ENCODE data around the gene LRRC56.
"Not testable (repeated sequence)": the region's sequence is repeated elsewhere in the genome, so short reads cannot be mapped to it uniquely, and the experiment has no call there.

The LRRC56 gene

GRCh38 chr11:501683-502287, 35.5 kb upstream of the LRRC56 start:
- no peak for DNase-seq

DNA sequence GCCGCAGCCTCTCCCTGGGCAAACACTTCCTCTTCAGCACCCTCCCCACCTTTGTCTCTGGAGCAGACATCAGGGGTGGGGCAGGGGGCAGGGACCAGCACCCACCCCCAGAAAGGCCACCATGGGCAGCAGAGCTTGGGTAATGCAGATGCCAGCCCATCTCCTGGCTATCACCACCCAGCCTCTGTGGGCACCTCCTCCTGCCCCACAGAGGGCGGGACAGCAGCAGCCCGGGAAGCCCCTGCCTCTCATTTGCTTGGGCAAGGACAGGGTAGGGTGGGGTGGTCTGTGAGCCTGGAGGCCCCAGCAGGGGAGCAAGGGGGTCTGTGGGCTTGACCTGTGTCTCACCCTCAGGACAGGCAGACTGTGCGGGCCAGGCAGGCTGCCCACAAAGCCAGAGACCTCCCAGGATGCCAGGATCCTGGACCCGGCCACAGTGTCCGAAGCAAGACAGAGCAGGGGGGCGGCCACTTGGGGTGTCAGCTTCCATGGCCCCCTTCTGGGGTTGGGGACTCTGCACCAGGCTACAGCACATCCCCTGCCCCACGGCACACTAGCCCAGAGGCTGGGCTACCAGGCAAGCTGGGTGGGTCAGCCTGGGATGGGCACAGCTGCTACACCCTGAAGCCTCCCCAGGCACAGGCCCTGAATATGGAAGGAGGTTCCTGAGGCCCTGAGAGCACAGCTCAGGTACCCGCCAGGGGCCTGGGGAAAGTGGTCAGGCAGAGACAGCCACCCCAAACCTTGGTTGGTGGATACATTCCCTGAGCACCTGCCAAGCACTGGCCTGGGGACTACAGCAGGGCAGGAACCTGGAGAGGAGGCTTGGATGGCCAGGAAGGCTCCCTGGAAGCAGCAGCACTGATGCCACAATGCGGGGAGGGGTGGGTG, 34.8 kb upstream of the LRRC56 start:
- DNase-seq: peak; percentile 54

DNA sequence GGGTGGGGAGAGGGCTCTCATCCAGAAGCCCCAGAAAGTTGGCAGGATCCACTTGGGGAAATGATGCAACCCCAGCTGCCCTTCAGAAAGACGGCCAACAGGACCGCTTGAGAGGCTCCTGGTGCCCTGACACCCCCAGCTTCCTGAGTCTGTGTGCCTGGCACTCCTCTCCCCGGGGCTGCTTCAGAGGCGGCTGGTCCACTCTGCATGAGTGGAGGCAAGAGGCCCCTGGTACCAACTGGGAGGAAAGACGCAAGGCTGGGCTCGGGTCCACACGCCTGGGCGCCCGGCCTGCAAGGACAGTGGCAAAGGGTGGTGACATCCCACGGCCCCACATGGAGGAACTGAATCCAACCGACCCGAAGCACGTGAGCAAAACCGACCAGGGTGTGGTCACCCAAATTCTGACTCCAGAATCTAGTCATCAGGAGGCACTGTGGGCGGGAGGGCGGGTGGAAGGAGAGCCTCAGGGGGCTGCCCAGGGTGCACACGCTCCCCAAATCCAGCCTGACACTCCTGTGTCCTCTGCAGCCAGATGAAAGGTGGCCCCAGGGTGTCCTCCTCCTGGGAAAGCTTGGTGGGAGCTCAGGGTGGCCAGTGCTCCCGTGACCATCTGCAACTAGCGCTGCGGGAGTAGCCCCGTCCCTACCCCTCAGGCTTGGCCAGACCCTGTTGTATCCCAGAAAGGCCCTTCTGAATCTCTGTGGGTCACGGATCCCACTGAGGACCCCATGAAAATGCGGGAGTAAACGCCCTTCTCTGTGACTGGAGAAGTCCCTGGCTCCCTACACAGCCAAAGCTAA, 33.9 kb upstream of the LRRC56 start:
- peak; percentile 48 for DNase-seq

DNA sequence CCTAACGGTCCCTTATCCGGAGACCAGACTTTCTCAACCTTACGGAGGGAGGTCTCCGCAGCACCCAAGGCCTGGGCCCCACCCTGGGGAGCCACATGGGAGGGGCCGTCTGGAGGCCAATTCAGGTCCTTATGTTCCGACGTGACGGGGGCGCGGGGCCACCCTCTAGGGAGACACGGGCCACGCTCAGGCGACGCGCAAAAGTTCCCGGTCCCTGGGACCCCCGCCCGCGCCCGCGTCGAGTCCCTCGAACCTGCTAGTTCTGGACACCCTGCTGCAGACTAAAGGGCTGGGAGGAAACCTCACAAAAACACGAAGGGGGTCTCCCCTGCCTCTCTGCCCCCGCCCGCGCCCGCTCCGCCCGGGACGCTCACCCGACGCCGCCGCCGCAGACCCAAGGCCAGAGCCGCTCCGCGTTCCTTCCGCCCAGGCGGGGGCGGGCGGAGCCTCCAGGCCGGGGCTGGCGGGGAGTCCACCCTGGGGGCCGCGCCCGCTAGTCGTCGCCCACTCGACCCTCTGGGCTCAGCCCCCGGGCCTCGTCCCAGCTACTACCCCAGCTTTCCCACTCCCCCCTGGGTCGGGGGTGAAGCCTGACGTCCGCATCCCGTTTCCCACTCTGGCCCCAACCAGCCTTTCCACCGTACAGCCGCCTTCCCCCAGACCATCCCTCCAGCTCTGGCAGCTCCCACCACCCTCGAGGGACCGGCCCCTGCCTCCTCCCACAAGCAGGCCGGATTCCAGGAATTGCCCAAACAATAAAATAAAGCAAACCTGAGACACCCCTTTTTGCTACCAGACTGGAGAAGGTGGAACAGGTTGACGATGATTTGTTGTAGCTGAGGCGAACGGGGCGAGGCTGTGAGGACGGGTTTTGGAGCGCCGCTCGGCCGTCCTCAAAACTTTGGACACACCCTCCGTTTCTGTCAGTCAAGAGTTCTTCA, 33.0 kb upstream of the LRRC56 start:
- no peak for DNase-seq

GRCh38 chr11:504994-505344, 32.4 kb upstream of the LRRC56 start:
- DNase-seq: no peak

GRCh38 chr11:506238-506994, 30.9 kb upstream of the LRRC56 start:
- peak; percentile 100 for DNase-seq

DNA sequence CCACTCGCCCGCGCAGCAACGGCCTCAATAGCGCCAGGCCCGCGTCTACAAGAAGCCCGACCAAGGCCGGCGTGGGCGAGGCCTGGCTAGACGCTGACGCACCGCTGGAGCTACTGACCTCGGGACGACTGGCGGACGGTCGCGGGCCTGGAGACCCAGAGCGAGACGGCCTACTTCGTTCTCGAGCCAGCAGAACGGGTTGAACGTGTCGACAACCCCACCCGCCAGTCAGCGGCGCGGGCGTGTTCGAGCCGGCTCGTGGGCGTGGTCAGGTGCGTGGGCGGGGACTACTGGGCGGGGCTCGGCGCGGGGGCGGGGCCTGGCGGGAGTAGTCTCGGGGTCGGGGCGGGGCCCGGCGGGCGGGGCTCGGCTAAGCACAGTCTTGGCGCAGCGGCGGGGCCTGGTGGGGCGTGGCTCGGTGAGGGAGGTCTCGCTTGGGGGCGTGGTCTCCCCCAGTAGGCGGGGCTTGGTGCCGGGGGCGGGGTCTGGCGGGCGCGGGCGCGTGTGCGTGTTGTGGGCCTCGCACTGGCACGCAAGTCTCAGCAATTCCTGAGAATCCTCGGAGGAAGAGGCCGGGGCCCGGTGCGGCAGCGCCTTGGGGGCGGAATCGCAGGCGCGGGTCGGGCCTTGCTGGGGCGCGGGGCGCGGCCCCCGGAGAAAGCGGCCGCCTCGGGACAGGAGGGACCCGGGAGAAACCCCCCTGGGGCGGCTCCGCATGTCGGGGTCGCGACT, 30.2 kb upstream of the LRRC56 start, which contains the start of gene RNH1:
RNH1 (minus strand) TSS at position 248 of the 732 bp plus-strand sequence. CDS start 5,080 bp downstream, outside the sequence.
- peak; percentile 97 for DNase-seq

GRCh38 chr11:507727-508515, 29.4 kb upstream of the LRRC56 start:
- no peak for DNase-seq

DNA sequence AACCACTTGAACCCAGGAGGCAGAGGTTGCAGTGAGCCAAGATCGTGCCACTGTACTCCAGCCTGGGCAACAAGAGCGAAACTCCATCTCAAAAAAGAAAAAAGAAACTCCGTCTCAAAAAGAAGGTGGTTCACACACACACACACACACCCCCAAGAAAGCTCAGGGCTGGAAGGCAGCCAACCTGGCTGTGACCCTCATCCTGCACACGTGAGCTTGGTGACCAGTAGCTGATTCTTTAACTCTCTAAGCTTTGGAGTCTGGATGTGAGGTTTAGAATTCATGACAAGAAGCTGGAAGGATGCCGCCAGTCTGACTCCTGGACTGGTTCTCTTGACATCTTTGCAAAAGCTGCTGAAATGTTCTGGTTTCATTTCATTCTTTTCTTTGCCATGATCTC, 28.4 kb upstream of the LRRC56 start:
- DNase-seq: no peak

DNA sequence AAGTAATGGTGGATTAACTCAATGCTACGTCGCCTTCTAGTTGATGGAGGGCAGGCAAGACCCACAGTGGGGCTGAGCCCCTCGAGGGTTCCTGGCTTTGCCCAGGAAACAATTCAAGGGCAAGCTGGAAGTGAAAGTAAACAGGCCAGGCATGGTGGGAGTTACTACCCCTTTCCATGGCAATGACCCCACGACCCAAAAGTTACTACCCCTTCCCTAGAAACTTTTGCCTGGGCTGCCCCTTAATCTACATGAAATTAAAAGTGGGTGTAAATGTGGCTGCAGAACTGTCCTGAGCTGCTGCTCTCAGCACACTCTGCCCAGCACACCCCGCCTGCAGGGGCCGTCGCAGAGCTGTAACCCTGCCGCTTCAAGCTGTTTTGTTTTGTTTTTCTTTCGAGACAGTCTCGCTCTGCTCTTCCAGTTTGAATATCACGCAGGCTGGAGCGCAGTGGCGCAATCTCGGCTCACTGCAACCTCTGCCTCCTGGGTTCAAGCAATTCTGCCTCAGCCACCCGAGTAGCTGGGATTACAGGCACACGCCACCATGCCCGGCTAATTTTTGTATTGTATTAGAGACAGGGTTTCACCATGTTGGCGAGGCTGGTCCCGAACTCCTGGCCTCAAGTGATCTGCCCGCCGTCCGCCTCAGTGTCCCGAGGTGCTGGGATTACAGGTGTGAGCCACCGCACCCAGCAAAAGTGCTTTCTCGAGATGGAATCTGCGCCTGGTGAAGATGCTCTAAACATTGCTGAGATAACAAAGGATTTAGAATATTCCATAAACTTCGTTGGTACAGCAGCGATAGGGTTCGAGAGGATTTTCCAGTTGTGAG, 24.3 kb upstream of the LRRC56 start:
- no peak for DNase-seq

GRCh38 chr11:514606-515005, 22.7 kb upstream of the LRRC56 start:
- no peak for DNase-seq

DNA sequence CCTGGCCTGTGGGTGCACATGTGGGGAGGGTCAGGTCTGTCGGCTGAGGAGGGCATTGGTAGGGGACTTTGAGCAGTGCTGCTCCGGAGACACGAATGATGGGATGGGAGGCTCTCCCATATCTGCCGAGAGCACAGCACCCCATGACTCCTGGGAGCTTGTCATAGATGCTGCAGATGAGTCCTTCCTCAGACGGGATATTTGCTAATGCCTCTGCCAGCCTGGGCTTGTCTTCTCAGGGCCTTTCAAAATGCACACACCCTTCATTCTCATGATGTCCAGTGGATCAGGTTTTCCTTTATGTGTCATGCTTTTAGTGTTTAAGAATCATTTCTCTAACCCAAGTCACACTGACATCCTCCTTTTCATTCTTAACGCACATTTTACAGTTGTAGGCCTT, 22.2 kb upstream of the LRRC56 start:
- no peak for DNase-seq

DNA sequence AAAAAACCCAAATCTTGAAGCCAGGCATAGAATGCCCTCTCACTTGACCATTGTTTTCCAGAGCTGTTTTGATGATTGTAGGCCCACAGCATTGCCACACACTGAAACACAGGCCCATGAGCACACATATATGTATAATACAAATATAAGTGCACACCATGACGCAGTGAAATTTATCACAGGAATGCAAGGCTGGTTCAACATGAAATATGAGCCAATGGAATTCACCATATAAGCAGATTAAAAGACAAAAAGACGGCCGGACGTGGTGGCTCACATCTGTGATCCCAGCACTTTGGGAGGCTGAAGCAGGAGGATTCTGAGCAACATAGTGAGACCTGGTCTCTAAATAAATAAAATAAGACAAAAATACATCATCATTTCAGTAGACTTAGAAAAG, 20.9 kb upstream of the LRRC56 start:
- DNase-seq: no peak

GRCh38 chr11:516918-517685, 20.2 kb upstream of the LRRC56 start:
- not testable (repeated sequence) for DNase-seq

- peak; percentile 92 for DNase-seq
Observed at GRCh38 chr11:518463-519202, 18.7 kb upstream of the LRRC56 start.

- DNase-seq: no peak
Observed at GRCh38 chr11:520428-521176, 16.7 kb upstream of the LRRC56 start.

GRCh38 chr11:521177-521688, 16.1 kb upstream of the LRRC56 start:
- DNase-seq: no peak

All from 8988T (cell line).